Upper lobe of left lung (tissue), 4 donors: ENCODE results near the gene RPS6KA2.

Experiments
- EP300 ChIP-seq, 4 donors: sonication (generic); formaldehyde crosslinking; IDR thresholded peaks; one replicate each; pipeline ENCODE4 v1.5.1; 2017; ENCODE audit warnings: antibody characterized with exemption in 4 of 4, control low read depth in 2 of 4
- POLR2A ChIP-seq, 4 donors: fragments of 450-650 bp; IDR thresholded peaks; one replicate each; pipeline ENCODE4 v1.5.1; 2016 to 2017; ENCODE audit warnings: antibody characterized with exemption in 4 of 4, mild to moderate bottlenecking in 2 of 4
- POLR2AphosphoS5 ChIP-seq, 2 donors: sonication (generic); formaldehyde crosslinking; IDR thresholded peaks; one replicate each; pipeline ENCODE4 v1.5.1; 2017; ENCODE audit warnings: antibody characterized with exemption in 2 of 2
- TF ChIP-seq, protein P1 (sequence below), 6 experiments: fragments of 450-650 bp in 4 of 6; fragments of 200-600 bp in 2 of 6; sonication (generic) in 2 of 6; IDR thresholded peaks; one replicate each; pipeline ENCODE4 v1.5.1; 2016 to 2019; ENCODE audit warnings: antibody characterized with exemption in 6 of 6

DNA sequence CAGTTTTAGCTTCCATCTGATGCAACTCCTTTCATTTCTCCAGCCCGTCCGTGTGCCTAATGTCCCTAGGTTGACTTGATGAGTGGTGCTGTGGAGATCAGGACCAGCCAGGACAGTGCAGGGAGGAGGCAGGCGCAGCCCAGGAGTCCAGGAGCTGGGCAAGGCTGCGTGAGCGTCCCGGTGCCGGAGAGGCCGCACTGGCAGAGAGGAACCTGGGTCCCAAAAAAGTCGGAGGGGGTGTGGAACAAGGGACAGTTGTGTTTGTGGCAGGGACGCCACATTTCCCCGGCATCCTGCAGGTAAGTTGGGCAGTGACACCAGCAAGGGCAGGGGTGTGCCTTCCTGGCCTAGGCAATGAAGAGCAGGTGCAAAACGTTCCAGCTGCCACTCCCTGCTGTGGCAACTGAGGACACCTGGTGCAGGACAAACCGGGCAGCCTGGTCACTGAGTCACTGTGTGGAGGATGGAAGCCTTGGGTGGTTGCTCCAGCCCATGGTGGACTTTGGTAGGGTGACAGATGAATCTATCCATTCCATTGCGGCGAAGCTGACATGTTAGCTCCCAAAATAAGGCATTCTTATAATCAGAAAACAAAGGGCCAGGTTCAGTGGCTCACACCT lies 93.7 kb downstream of the RPS6KA2 start:
- no peak for TF ChIP-seq POLR2A (IDR thresholded peaks at IDR 0.05)
- TF ChIP-seq, protein P1, sequence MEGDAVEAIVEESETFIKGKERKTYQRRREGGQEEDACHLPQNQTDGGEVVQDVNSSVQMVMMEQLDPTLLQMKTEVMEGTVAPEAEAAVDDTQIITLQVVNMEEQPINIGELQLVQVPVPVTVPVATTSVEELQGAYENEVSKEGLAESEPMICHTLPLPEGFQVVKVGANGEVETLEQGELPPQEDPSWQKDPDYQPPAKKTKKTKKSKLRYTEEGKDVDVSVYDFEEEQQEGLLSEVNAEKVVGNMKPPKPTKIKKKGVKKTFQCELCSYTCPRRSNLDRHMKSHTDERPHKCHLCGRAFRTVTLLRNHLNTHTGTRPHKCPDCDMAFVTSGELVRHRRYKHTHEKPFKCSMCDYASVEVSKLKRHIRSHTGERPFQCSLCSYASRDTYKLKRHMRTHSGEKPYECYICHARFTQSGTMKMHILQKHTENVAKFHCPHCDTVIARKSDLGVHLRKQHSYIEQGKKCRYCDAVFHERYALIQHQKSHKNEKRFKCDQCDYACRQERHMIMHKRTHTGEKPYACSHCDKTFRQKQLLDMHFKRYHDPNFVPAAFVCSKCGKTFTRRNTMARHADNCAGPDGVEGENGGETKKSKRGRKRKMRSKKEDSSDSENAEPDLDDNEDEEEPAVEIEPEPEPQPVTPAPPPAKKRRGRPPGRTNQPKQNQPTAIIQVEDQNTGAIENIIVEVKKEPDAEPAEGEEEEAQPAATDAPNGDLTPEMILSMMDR (IDR thresholded peaks at IDR 0.05): no peak
- no peak for TF ChIP-seq POLR2AphosphoS5 (IDR thresholded peaks at IDR 0.05)
- no peak for TF ChIP-seq EP300 (IDR thresholded peaks at IDR 0.05)
